IPS DF 4.7 (cell line): Measurements from ENCODE around the gene FBXO10.
"Not testable (repeated sequence)": the region's sequence is repeated elsewhere in the genome, so short reads cannot be mapped to it uniquely, and the experiment has no call there.

ENCODE experiments used
- DNase-seq: peaks from one replicate; pipeline ENCODE4 v3.0.0-alpha.2; 2013; ENCODE audit warnings: low spot score; ENCODE audit errors: extremely low read depth

Gene FBXO10

GRCh38 chr9:37550781-37551180, 25.4 kb downstream of the FBXO10 start:
- no peak for DNase-seq

GRCh38 chr9:37549527-37549926, 26.7 kb downstream of the FBXO10 start:
- no peak for DNase-seq

GRCh38 chr9:37547328-37547878, 28.8 kb downstream of the FBXO10 start:
- DNase-seq, result no peak

- DNase-seq, result no peak
Measured at GRCh38 chr9:37543468-37543867, 32.7 kb downstream of the FBXO10 start.

GRCh38 chr9:37542895-37543294, 33.3 kb downstream of the FBXO10 start:
- no peak for DNase-seq

- DNase-seq, result no peak
Measured at GRCh38 chr9:37542488-37542887, 33.7 kb downstream of the FBXO10 start.

- no peak for DNase-seq
Measured at GRCh38 chr9:37541465-37541864, 34.7 kb downstream of the FBXO10 start.

- no peak for DNase-seq
Measured at GRCh38 chr9:37540634-37541033, 35.5 kb downstream of the FBXO10 start.

GRCh38 chr9:37539634-37540033, 36.5 kb downstream of the FBXO10 start:
- DNase-seq, result no peak

- DNase-seq, result no peak
Measured at GRCh38 chr9:37538099-37538498, 38.1 kb downstream of the FBXO10 start.

- no peak for DNase-seq
Measured at GRCh38 chr9:37534901-37535300, 41.3 kb downstream of the FBXO10 start.

- DNase-seq, result no peak
Measured at GRCh38 chr9:37534412-37534811, 41.8 kb downstream of the FBXO10 start.

GRCh38 chr9:37531699-37532098, 44.5 kb downstream of the FBXO10 start:
- DNase-seq, result no peak

GRCh38 chr9:37528652-37529471, 47.3 kb downstream of the FBXO10 start:
- DNase-seq, result no peak

- DNase-seq, result no peak
Measured at GRCh38 chr9:37523916-37524315, 52.3 kb downstream of the FBXO10 start.

GRCh38 chr9:37522971-37523370, 53.2 kb downstream of the FBXO10 start:
- no peak for DNase-seq

GRCh38 chr9:37521111-37521510, 55.1 kb downstream of the FBXO10 start:
- DNase-seq, result no peak

GRCh38 chr9:37520641-37521040, 55.5 kb downstream of the FBXO10 start:
- DNase-seq, result no peak

GRCh38 chr9:37517923-37518322, 58.3 kb downstream of the FBXO10 start:
- DNase-seq, result no peak

- DNase-seq, result no peak
Measured at GRCh38 chr9:37515620-37516258, 60.4 kb downstream of the FBXO10 start.

- DNase-seq, result no peak
Measured at GRCh38 chr9:37514999-37515398, 61.2 kb downstream of the FBXO10 start.

GRCh38 chr9:37514415-37514814, 61.8 kb downstream of the FBXO10 start:
- not testable (repeated sequence) for DNase-seq

- no peak for DNase-seq
Measured at GRCh38 chr9:37512437-37512836, 63.7 kb downstream of the FBXO10 start.
